ENCODE data around the gene POLR3GL.

The POLR3GL gene

GRCh38 chr1:145993618-145994390 lies 29.3 kb downstream of the POLR3GL start:
- no peak for FAIRE-seq

- no peak for FAIRE-seq
These were observed 30.1 kb downstream of the POLR3GL start for GRCh38 chr1:145994391-145995120.

GRCh38 chr1:145995148-145995881 lies 30.8 kb downstream of the POLR3GL start:
- FAIRE-seq = no peak

- no peak for FAIRE-seq
These were observed 31.5 kb downstream of the POLR3GL start for GRCh38 chr1:145995964-145996432.

GRCh38 chr1:145996433-145997015 lies 32.0 kb downstream of the POLR3GL start, which contains the start of gene TXNIP:
TXNIP (minus strand) TSS chr1:145996579; CDS start chr1:145996266, 313 bp downstream.
- peak; percentile 94 for FAIRE-seq

GRCh38 chr1:145997016-145997717 lies 32.7 kb downstream of the POLR3GL start:
- no peak for FAIRE-seq

GRCh38 chr1:145997718-145998023 lies 33.2 kb downstream of the POLR3GL start:
- no peak for FAIRE-seq

GRCh38 chr1:145999321-146000024 lies 35.0 kb downstream of the POLR3GL start:
- FAIRE-seq = no peak

- no peak for FAIRE-seq
These were observed 37.2 kb downstream of the POLR3GL start for GRCh38 chr1:146001709-146002108.

GRCh38 chr1:146007489-146008133 lies 43.1 kb downstream of the POLR3GL start:
- no peak for FAIRE-seq

- FAIRE-seq = no peak
These were observed 45.7 kb downstream of the POLR3GL start for GRCh38 chr1:146010126-146010738.

- FAIRE-seq = peak; percentile 87
These were observed 48.4 kb downstream of the POLR3GL start for GRCh38 chr1:146012703-146013558.

GRCh38 chr1:146013559-146013922 lies 49.1 kb downstream of the POLR3GL start:
- FAIRE-seq = no peak

- no peak for FAIRE-seq
These were observed 52.4 kb downstream of the POLR3GL start for GRCh38 chr1:146016891-146017290.

GRCh38 chr1:146019231-146020057 lies 55.0 kb downstream of the POLR3GL start:
- FAIRE-seq = no peak

- no peak for FAIRE-seq
These were observed 55.9 kb downstream of the POLR3GL start for GRCh38 chr1:146020058-146021049.

- no peak for FAIRE-seq
These were observed 56.6 kb downstream of the POLR3GL start for GRCh38 chr1:146021050-146021445.

All from endometrium (tissue), 2 donors.